SU-DHL-6 (cell line): ENCODE results near the gene GMEB2.

Source experiments
- H2AFZ ChIP-seq: fragments of 200-600 bp; sonication (generic); 2 replicates; pipeline ENCODE4 v1.6.1; 2014; ENCODE audit warnings: low read depth, mild to moderate bottlenecking, moderate library complexity, mixed read lengths, antibody characterized with exemption, low read length; ENCODE audit not compliant: severe bottlenecking
- H3F3A ChIP-seq: fragments of 200-600 bp; shearing (Covaris generic); 2 replicates; pipeline ENCODE4 v1.6.0; 2016; ENCODE audit warnings: antibody characterized with exemption, mild to moderate bottlenecking; ENCODE audit not compliant: insufficient read depth
- H3K27ac ChIP-seq: fragments of 200-600 bp; sonication (generic); 2 replicates; pipeline ENCODE4 v1.5.1; 2016; ENCODE audit warnings: low read depth, mild to moderate bottlenecking, low read length, moderate library complexity, mixed read lengths
- H3K27me3 ChIP-seq: fragments of 200-600 bp; sonication (generic), shearing (Covaris generic); 2 replicates; pipeline ENCODE4 v1.6.0; 2014; ENCODE audit warnings: mild to moderate bottlenecking, low read length
- H3K36me3 ChIP-seq: fragments of 200-600 bp; sonication (generic); 2 replicates; pipeline ENCODE4 v1.6.1; 2014; ENCODE audit warnings: mild to moderate bottlenecking, low read length, mixed read lengths
- H3K4me2 ChIP-seq: fragments of 300-600, 200-600 bp; shearing (Covaris generic), sonication (generic); 2 replicates; pipeline ENCODE4 v1.6.0; 2014; ENCODE audit warnings: low read length, low read depth, mild to moderate bottlenecking; ENCODE audit not compliant: poor library complexity, severe bottlenecking
- H3K4me3 ChIP-seq: fragments of 200-600 bp; sonication (generic); 2 replicates; pipeline ENCODE4 v1.5.1; 2014; ENCODE audit warnings: antibody characterized with exemption, low read length, mild to moderate bottlenecking, mixed read lengths; ENCODE audit not compliant: insufficient read depth, poor library complexity, severe bottlenecking
- H3K79me2 ChIP-seq: fragments of 200-600 bp; sonication (generic); 2 replicates; pipeline ENCODE4 v1.6.1; 2014; ENCODE audit warnings: mild to moderate bottlenecking, low read length, moderate library complexity; ENCODE audit not compliant: insufficient read depth
- H3K9ac ChIP-seq: fragments of 200-600 bp; sonication (generic); 2 replicates; pipeline ENCODE4 v1.7.0; 2014; ENCODE audit warnings: mild to moderate bottlenecking, low read length
- H3K9me2 ChIP-seq: fragments of 200-600 bp; sonication (generic); replicated peaks from 2 replicates; pipeline ENCODE4 v1.6.1; 2014; ENCODE audit warnings: low read length; ENCODE audit not compliant: insufficient read depth
- H3K9me3 ChIP-seq: fragments of 200-600 bp; sonication (generic); 2 replicates; pipeline ENCODE4 v1.6.1; 2014; ENCODE audit warnings: low read length, mixed read lengths; ENCODE audit not compliant: insufficient read depth
- H4K20me1 ChIP-seq: fragments of 200-600 bp; sonication (generic); 2 replicates; pipeline ENCODE4 v1.6.1; 2014; ENCODE audit warnings: low read depth, mild to moderate bottlenecking, antibody characterized with exemption, low read length, moderate library complexity, mixed read lengths
- CTCF ChIP-seq: fragments of 200-600 bp; sonication (generic); IDR thresholded peaks from one replicate; pipeline ENCODE4 v1.5.1; 2017; ENCODE audit warnings: antibody characterized with exemption, mild to moderate bottlenecking, low read length, moderate library complexity; ENCODE audit not compliant: insufficient read depth, poor library complexity, severe bottlenecking
- EZH2phosphoT487 ChIP-seq: fragments of 200-600 bp; sonication (generic), shearing (Covaris generic); conservative IDR thresholded peaks from 2 replicates; pipeline ENCODE4 v1.6.1; 2018; ENCODE audit warnings: mild to moderate bottlenecking, antibody characterized with exemption, low read length, moderate library complexity, mixed read lengths

Gene GMEB2

DNA sequence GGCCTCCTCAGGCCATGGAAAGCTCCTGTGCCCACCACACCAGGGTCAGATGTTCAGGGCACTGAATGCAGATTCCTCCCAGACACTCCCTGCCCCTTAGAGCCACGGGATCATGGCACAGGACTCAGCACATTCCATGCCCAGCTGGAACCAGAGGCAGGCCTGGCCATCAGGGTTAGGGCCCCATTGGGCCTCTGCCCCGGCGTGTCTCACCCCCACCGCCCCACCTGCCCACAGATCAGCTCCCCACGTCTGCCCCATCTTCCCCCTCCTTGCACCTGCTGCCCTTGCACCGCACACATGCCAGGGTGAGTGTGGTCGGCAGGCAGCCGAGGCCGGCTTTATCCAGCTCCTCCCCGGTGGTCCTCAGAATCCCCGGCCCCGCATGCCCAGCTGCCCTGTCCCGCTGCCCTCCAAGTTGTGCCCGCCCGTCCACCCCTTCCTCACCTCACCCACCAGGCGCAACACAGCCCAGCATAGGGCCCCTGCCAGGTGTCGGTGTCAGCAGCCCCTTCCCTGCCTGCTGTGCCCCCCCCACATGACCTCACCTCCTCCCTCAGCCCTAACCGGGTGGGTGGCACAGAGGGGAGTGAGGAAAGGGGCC is 77.1 kb downstream of the GMEB2 start:
- Histone ChIP-seq H3K4me3 (no peak overlapping the region), H3K79me2 (no peaks in the 10 kb centered on the region), H3K9me3 (no peaks in the 10 kb centered on the region), H4K20me1 (no peaks in the 10 kb centered on the region; the same call in 1 of the 2 replicates), H3K36me3 (no peaks in the 10 kb centered on the region), H3K9me2 (no peaks in the 10 kb centered on the region), H3F3A (peaks cover 3% of the 10 kb centered on the region; the same call in 1 of the 2 replicates), H3K9ac (no peak overlapping the region), H3K4me2 (no peak overlapping the region), H3K27ac (no peak overlapping the region), H3K27me3 (no peaks in the 10 kb centered on the region), H2AFZ (no peak overlapping the region)
- TF ChIP-seq CTCF (no peak), EZH2phosphoT487 (no peak)

DNA sequence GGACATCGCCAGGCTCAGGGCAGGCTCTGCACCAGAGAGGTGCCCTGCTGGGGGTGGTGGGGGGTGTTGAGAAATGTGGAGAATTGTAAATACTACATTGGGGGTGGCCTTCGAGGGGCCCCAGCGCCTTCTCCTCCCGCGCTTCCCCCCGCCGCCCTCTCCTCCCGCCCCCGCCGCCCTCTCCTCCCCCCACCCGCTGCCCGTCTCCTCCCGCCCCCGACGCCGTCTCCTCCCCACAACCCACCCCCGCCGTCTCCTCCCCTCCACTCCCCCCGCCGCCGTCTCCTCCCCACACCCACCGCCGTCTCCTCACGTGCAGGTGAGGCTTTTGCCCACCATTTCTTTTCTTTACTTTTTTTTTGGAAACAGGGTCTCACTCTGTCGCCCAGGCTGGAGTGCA is 77.9 kb downstream of the GMEB2 start:
- no peaks in the 10 kb centered on the region; the same call in 1 of the 2 replicates for H4K20me1 ChIP-seq
- H3K27me3 ChIP-seq = no peaks in the 10 kb centered on the region

DNA sequence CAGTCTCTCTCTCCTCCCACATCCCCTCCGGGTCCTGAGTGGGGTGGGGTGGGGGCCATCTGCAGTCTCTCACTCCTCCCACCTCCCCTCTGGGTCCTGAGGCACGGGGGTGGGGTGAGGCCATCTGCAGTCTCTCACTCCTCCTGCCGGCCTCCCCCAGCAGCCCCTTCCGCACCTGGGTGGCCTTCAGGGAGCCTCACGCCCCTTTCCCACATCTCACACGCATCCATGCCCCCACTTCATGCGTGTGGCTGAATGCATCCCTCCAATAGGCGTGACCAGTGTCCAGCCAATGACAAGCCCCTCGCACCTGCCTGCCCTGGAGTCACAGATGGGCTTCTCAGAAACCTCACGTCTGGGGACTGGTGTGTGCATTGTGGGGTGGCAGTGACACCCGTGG is 78.4 kb downstream of the GMEB2 start:
- no peak overlapping the region for H3K27ac ChIP-seq
- no peaks in the 10 kb centered on the region for H3K79me2 ChIP-seq
- TF ChIP-seq CTCF = no peak
- no peak for TF ChIP-seq EZH2phosphoT487
- H3K27me3 ChIP-seq = no peaks in the 10 kb centered on the region
- no peak overlapping the region for H2AFZ ChIP-seq
- no peaks in the 10 kb centered on the region; the same call in 1 of the 2 replicates for H4K20me1 ChIP-seq
- no peaks in the 10 kb centered on the region for H3K36me3 ChIP-seq
- no peak overlapping the region for H3K9ac ChIP-seq
- H3F3A ChIP-seq = peaks cover 3% of the 10 kb centered on the region; the same call in 1 of the 2 replicates
- H3K4me2 ChIP-seq = no peak overlapping the region
- no peak overlapping the region for H3K4me3 ChIP-seq
- no peaks in the 10 kb centered on the region for H3K9me2 ChIP-seq
- H3K9me3 ChIP-seq = no peaks in the 10 kb centered on the region

More for the DNA sequence above, 77.9 kb downstream of the GMEB2 start:
- H3K9me2 ChIP-seq = no peaks in the 10 kb centered on the region
- no peak overlapping the region for H3K4me3 ChIP-seq
- H3F3A ChIP-seq = peaks cover 3% of the 10 kb centered on the region; the same call in 1 of the 2 replicates
- H3K27ac ChIP-seq = no peak overlapping the region
- H3K36me3 ChIP-seq = no peaks in the 10 kb centered on the region
- TF ChIP-seq EZH2phosphoT487 (no peak), CTCF (no peak)
- H3K4me2 ChIP-seq = no peak overlapping the region
- no peak overlapping the region for H2AFZ ChIP-seq
- no peaks in the 10 kb centered on the region for H3K79me2 ChIP-seq
- H3K9me3 ChIP-seq = no peaks in the 10 kb centered on the region
- no peak overlapping the region for H3K9ac ChIP-seq
